ENCODE data around the gene LPAR1.

Gene LPAR1

GRCh38 chr9:111013250-111013649 lies 25.0 kb downstream of the LPAR1 start:
- no peak for TF ChIP-seq CTCF (conservative IDR thresholded peaks at IDR 0.05)
- no peak overlapping the region for H3K27ac ChIP-seq

- no peak overlapping the region for H3K27ac ChIP-seq
- TF ChIP-seq CTCF (conservative IDR thresholded peaks at IDR 0.05), result no peak
Measured at GRCh38 chr9:111008158-111009075, 29.9 kb downstream of the LPAR1 start.

- no peak overlapping the region for H3K27ac ChIP-seq
- no peak for TF ChIP-seq CTCF (conservative IDR thresholded peaks at IDR 0.05)
Measured at GRCh38 chr9:111005746-111006470, 32.4 kb downstream of the LPAR1 start.

- TF ChIP-seq CTCF (conservative IDR thresholded peaks at IDR 0.05), result no peak
- no peak overlapping the region for H3K27ac ChIP-seq
Measured at GRCh38 chr9:111004936-111005335, 33.3 kb downstream of the LPAR1 start.

GRCh38 chr9:111003182-111003581 lies 35.1 kb downstream of the LPAR1 start:
- no peak overlapping the region for H3K27ac ChIP-seq
- no peak for TF ChIP-seq CTCF (conservative IDR thresholded peaks at IDR 0.05)

- no peak overlapping the region for H3K27ac ChIP-seq
- no peak for TF ChIP-seq CTCF (conservative IDR thresholded peaks at IDR 0.05)
Measured at GRCh38 chr9:111001526-111001925, 36.7 kb downstream of the LPAR1 start.

- no peak for TF ChIP-seq CTCF (conservative IDR thresholded peaks at IDR 0.05)
- no peak overlapping the region for H3K27ac ChIP-seq
Measured at GRCh38 chr9:111000202-111000601, 38.1 kb downstream of the LPAR1 start.
